MCF 10A (cell line): Measurements from ENCODE around the gene MBTPS2. TPM values are rescaled to one million over a fixed set of nuclear protein-coding genes. Genes with fewer than 3 reads are reported as not detected.

Source experiments
- BruUV-seq: library from RNA; stranded (reverse); fragments of 400-500 nt; replicated peaks from 2 replicates; lab custom pipeline; 2021; lab: Mats Ljungman, UMichigan
- CTCF ChIA-PET: fragments of 300-600 bp; sonication (Branson Sonifier 250); formaldehyde crosslinking; extraction: SDS; loops from one replicate; lab custom pipeline; 2021; ENCODE audit warnings: antibody characterized with exemption, inconsistent platforms; lab: Yijun Ruan, JAX
- POLR2A ChIA-PET: fragments of 300-600, 350-650 bp; sonication (Branson Sonifier 250); formaldehyde crosslinking; extraction: SDS; loops from one replicate; lab custom pipeline; 2020; ENCODE audit warnings: antibody characterized with exemption, inconsistent platforms; lab: Yijun Ruan, JAX
- DNase-seq: peaks from one replicate; pipeline ENCODE4 v3.0.0-alpha.2; 2018; ENCODE audit not compliant: unreplicated experiment
- H3K27ac Mint-ChIP-seq: one replicate; pipeline ENCODE4 v1.8.0; 2022; ENCODE audit warnings: mild to moderate bottlenecking, low read depth, mixed read lengths; ENCODE audit not compliant: unreplicated experiment
- H3K27me3 Mint-ChIP-seq: one replicate; pipeline ENCODE4 v1.8.0; 2022; ENCODE audit warnings: mixed read lengths; ENCODE audit not compliant: insufficient read depth, unreplicated experiment
- H3K36me3 Mint-ChIP-seq: one replicate; pipeline ENCODE4 v1.8.0; 2022; ENCODE audit warnings: mild to moderate bottlenecking, moderate library complexity, mixed read lengths; ENCODE audit not compliant: insufficient read depth, unreplicated experiment
- H3K4me1 Mint-ChIP-seq: one replicate; pipeline ENCODE4 v1.8.0; 2022; ENCODE audit warnings: mixed read lengths; ENCODE audit not compliant: insufficient read depth, unreplicated experiment
- H3K4me3 Mint-ChIP-seq: one replicate; pipeline ENCODE4 v1.8.0; 2022; ENCODE audit warnings: mild to moderate bottlenecking, moderate library complexity, mixed read lengths; ENCODE audit not compliant: unreplicated experiment
- H3K9me3 Mint-ChIP-seq: one replicate; pipeline ENCODE4 v1.8.0; 2022; ENCODE audit warnings: mixed read lengths; ENCODE audit not compliant: unreplicated experiment
- intact Hi-C: fragments of 100-400 bp; cut with micrococcal nuclease; formaldehyde crosslinking; loops from 2 replicates; pipeline ENCODE4 v1.14.1; 2022
- total RNA-seq: library from RNA; stranded (reverse); gene quantifications from 2 replicates; pipeline ENCODE4 v1.2.3, GENCODE V29; 2022
- TF ChIP-seq, protein P1 (sequence below): fragments of 200-600 bp; IDR thresholded peaks from one replicate; pipeline ENCODE4 v1.8.0; 2022; ENCODE audit warnings: antibody characterized with exemption, mild to moderate bottlenecking; ENCODE audit not compliant: unreplicated experiment

The MBTPS2 gene
- total RNA-seq, 1 experiment from 2014 or later, result 21.1 TPM

GRCh38 chrX:21853578-21853977 lies 14.2 kb downstream of the MBTPS2 start:
- Mint-ChIP-seq H3K9me3 (no peaks in the 10 kb centered on the region), H3K4me1 (no peaks in the 10 kb centered on the region), H3K36me3 (peaks cover 55% of the 10 kb centered on the region), H3K27ac (no peak overlapping the region), H3K27me3 (peaks cover 45% of the 10 kb centered on the region), H3K4me3 (no peak overlapping the region)
- TF ChIP-seq, protein P1, sequence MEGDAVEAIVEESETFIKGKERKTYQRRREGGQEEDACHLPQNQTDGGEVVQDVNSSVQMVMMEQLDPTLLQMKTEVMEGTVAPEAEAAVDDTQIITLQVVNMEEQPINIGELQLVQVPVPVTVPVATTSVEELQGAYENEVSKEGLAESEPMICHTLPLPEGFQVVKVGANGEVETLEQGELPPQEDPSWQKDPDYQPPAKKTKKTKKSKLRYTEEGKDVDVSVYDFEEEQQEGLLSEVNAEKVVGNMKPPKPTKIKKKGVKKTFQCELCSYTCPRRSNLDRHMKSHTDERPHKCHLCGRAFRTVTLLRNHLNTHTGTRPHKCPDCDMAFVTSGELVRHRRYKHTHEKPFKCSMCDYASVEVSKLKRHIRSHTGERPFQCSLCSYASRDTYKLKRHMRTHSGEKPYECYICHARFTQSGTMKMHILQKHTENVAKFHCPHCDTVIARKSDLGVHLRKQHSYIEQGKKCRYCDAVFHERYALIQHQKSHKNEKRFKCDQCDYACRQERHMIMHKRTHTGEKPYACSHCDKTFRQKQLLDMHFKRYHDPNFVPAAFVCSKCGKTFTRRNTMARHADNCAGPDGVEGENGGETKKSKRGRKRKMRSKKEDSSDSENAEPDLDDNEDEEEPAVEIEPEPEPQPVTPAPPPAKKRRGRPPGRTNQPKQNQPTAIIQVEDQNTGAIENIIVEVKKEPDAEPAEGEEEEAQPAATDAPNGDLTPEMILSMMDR, result no peak
- no peak for DNase-seq
- intact Hi-C loops, result no loop called here
- ChIA-PET POLR2A (no interaction called here), CTCF (interaction anchor here (0.7 kb wide), 1 partner anchor 1898 kb away, joined by 3 read pairs; no protein-coding TSS in a partner anchor)
- no TSS peak for BruUV-seq

DNA sequence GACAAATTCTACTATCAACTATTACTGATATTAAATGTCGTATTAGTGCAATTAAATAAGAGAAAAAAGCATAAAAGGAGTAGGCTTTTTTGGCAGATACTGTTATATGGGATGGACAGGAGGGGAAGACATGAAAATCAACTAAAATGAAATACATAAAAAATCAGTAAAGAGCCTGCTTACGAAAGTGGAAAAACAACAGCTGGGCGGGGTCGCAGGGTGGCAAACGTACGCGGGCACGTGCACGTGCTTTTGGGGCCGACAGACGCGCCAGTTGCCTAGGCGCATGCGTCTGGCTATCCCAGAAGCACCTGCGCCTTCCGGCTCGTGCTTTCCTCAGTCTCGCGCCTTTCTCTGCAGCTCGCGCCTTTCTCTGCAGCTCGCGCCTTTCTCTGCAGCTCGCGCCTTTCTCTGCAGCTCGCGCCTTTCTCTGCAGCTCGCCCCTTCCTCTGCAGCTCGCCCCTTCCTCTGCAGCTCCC lies 16.6 kb downstream of the MBTPS2 start, which contains the start of gene YY2:
YY2 (plus strand) TSS at position 51 of the 479 bp plus-strand sequence. CDS start 498 bp downstream, outside the sequence.
- Mint-ChIP-seq H3K4me1 (no peaks in the 10 kb centered on the region), H3K27ac (no peak within 1 kb of the TSS), H3K4me3 (no peak within 1 kb of the TSS), H3K9me3 (no peaks in the 10 kb centered on the region), H3K27me3 (peaks cover 55% of the 10 kb centered on the region), H3K36me3 (peaks cover 58% of the 10 kb centered on the region)
- intact Hi-C loops, result no loop called here
- no TSS peak for BruUV-seq
- ChIA-PET CTCF (no interaction called here), POLR2A (no interaction called here)
- DNase-seq, result no peak
- TF ChIP-seq, protein P1, result no peak

DNA sequence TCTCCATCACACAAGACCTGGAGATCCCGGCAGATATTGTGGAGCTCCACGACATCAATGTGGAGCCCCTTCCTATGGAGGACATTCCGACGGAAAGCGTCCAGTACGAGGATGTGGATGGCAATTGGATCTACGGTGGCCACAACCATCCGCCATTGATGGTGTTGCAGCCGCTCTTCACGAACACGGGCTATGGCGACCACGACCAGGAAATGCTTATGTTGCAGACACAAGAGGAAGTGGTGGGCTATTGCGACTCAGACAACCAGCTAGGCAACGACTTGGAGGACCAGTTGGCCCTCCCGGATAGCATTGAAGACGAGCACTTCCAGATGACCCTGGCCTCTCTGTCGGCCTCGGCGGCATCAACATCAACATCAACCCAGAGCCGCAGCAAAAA lies 17.1 kb downstream of the MBTPS2 start:
- Mint-ChIP-seq H3K4me1 (no peaks in the 10 kb centered on the region), H3K36me3 (peaks cover 53% of the 10 kb centered on the region), H3K27me3 (peaks cover 52% of the 10 kb centered on the region), H3K4me3 (no peak overlapping the region), H3K27ac (no peak overlapping the region), H3K9me3 (no peaks in the 10 kb centered on the region)
- intact Hi-C loops, result no loop called here
- TF ChIP-seq, protein P1, result no peak
- no TSS peak for BruUV-seq
- CTCF ChIA-PET, result interaction anchor here (0.8 kb wide), 1 partner anchor 16 kb away, joined by 3 read pairs; no protein-coding TSS in a partner anchor
- DNase-seq, result no peak
- POLR2A ChIA-PET, result no interaction called here

DNA sequence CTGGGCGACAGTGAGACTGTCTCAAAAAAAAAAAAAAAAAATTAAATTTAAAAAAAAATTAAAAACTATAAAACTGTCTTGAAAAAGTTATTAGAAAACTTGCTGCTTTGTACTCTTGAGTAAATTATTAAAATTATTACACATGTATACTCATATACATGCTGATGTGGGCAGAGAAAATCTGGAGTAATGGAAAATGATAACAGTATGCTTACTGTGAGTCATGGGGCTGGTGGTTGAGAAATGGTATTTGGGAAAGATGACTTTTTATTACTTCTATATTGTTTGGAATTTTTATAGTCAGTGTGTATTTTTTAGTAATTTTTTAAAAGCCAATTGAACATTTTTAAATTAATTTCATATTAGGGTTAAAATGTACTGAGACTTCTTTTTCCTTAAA lies 23.8 kb downstream of the MBTPS2 start:
- TF ChIP-seq, protein P1, result no peak
- Mint-ChIP-seq H3K9me3 (no peaks in the 10 kb centered on the region), H3K4me3 (no peak overlapping the region), H3K27ac (no peak overlapping the region), H3K4me1 (peaks cover 1% of the 10 kb centered on the region), H3K36me3 (peaks cover 6% of the 10 kb centered on the region), H3K27me3 (peaks cover 65% of the 10 kb centered on the region)
- BruUV-seq, result no TSS peak
- ChIA-PET POLR2A (no interaction called here), CTCF (interaction anchor here (0.6 kb wide), 1 partner anchor 54 kb away, joined by 3 read pairs; no protein-coding TSS in a partner anchor)
- DNase-seq, result no peak
- intact Hi-C loops, result no loop called here
